ENCODE measurements around the gene DOCK1.

Gene DOCK1

DNA sequence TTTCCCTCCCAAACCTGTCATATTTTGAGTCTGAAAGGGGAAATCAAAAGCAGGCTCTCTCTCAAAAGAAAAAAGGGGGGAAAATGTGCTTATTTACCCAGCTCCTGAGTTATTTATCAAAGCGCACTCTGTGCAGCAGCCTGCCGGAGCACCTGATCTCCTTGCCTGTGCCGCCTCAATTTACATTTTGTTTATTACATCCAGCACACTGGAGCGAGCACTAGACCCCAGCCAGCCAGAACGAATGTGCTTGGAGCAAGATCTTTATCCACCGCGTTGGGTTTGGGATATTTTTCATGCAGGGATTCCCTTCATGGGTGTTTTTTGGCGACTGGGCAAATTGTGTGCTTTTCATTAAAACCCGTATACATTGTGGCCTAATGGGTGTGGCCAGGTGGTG is 453.1 kb downstream of the DOCK1 start:
- no peak overlapping the region for H3K27ac ChIP-seq (ENCODE audit: insufficient read depth, low read length, poor library complexity, severe bottlenecking)
- H3K4me1 ChIP-seq (ENCODE audit: control insufficient read depth, insufficient read depth, low read length, poor library complexity, severe bottlenecking): no peaks in the 10 kb centered on the region
- H3K27me3 ChIP-seq (replicated peaks; ENCODE audit: control insufficient read depth, insufficient read depth, low read length, poor library complexity, severe bottlenecking): no peaks in the 10 kb centered on the region
- H3K36me3 ChIP-seq (ENCODE audit: control insufficient read depth, insufficient read depth, low read length): no peaks in the 10 kb centered on the region
- DNase-seq: no peak
- no peaks in the 10 kb centered on the region for H3K9me3 ChIP-seq (ENCODE audit: control insufficient read depth, low read length)
- H3K4me3 ChIP-seq (ENCODE audit: insufficient read depth, low read depth, low read length, poor library complexity, severe bottlenecking): no peak overlapping the region

DNA sequence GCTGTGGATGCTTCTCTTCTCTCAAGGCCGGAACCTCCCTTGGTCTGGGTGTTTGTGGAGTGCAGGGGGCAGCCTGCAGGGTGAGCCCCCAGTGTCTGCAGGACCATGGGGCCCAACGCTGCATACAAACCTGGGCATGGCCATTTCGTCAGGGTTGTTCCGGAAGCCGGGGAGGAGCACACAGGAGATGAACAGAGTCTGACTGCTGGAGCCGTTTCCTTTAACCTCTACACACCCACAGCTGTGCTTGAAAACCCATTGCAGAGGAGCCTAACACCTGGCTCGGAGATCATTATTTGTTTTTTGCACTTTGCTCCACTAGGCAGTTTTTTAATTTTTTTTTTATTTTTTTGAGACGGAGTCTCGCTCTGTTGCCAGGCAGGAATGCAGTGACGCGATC is 458.8 kb downstream of the DOCK1 start:
- Histone ChIP-seq H3K27ac (ENCODE audit: insufficient read depth, low read length, poor library complexity, severe bottlenecking) (no peak overlapping the region), H3K9me3 (ENCODE audit: control insufficient read depth, low read length) (no peaks in the 10 kb centered on the region), H3K4me1 (ENCODE audit: control insufficient read depth, insufficient read depth, low read length, poor library complexity, severe bottlenecking) (no peaks in the 10 kb centered on the region), H3K27me3 (replicated peaks; ENCODE audit: control insufficient read depth, insufficient read depth, low read length, poor library complexity, severe bottlenecking) (no peaks in the 10 kb centered on the region), H3K4me3 (ENCODE audit: insufficient read depth, low read depth, low read length, poor library complexity, severe bottlenecking) (no peak overlapping the region), H3K36me3 (ENCODE audit: control insufficient read depth, insufficient read depth, low read length) (no peaks in the 10 kb centered on the region)
- no peak for DNase-seq

DNA sequence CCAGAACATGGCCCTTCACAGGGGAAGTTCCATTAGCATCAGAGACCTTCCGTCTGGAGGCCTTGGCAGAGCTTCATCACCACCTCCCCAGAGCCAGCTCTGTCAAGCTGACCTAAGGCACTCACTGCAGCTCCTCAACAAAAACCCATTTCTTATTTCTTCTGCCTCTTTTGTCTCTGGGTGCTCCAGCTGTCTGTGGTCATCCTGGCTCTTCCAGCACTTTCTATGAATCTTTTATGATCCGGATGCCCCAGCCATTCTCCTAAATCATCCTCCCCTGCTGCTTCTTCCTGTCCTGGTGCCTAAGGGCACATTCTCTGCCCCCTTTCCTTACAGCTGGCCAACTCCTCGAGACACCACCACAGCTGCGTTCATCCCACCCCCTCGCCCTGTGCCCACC is 462.9 kb downstream of the DOCK1 start:
- no peaks in the 10 kb centered on the region for H3K9me3 ChIP-seq (ENCODE audit: control insufficient read depth, low read length)
- no peak for DNase-seq
- H3K27me3 ChIP-seq (replicated peaks; ENCODE audit: control insufficient read depth, insufficient read depth, low read length, poor library complexity, severe bottlenecking): no peaks in the 10 kb centered on the region
- H3K27ac ChIP-seq (ENCODE audit: insufficient read depth, low read length, poor library complexity, severe bottlenecking): no peak overlapping the region
- no peak overlapping the region for H3K4me3 ChIP-seq (ENCODE audit: insufficient read depth, low read depth, low read length, poor library complexity, severe bottlenecking)
- no peaks in the 10 kb centered on the region for H3K36me3 ChIP-seq (ENCODE audit: control insufficient read depth, insufficient read depth, low read length)
- no peaks in the 10 kb centered on the region for H3K4me1 ChIP-seq (ENCODE audit: control insufficient read depth, insufficient read depth, low read length, poor library complexity, severe bottlenecking)

DNA sequence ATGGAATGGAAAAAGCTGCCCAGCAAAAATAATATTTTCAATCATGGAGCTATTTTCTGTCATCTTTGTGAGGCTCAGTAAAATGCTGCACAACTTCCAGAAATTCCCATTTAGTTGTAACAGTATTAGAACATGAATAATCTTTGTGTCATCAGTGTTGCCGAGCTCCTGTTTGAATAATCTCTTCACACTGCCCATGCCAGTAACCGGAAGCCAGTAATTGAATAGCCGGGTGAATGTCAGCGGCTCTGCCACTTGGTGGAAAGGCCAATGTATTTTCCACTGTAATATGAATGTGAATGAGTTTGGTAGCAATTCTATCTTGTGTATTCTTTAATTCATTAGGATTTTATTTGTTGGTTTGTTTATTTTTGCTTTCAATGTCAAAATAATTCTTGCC is 463.7 kb downstream of the DOCK1 start:
- Histone ChIP-seq H3K36me3 (ENCODE audit: control insufficient read depth, insufficient read depth, low read length) (no peaks in the 10 kb centered on the region), H3K27ac (ENCODE audit: insufficient read depth, low read length, poor library complexity, severe bottlenecking) (no peak overlapping the region), H3K27me3 (replicated peaks; ENCODE audit: control insufficient read depth, insufficient read depth, low read length, poor library complexity, severe bottlenecking) (no peaks in the 10 kb centered on the region), H3K4me3 (ENCODE audit: insufficient read depth, low read depth, low read length, poor library complexity, severe bottlenecking) (no peak overlapping the region), H3K4me1 (ENCODE audit: control insufficient read depth, insufficient read depth, low read length, poor library complexity, severe bottlenecking) (no peaks in the 10 kb centered on the region), H3K9me3 (ENCODE audit: control insufficient read depth, low read length) (no peaks in the 10 kb centered on the region)
- DNase-seq: no peak

DNA sequence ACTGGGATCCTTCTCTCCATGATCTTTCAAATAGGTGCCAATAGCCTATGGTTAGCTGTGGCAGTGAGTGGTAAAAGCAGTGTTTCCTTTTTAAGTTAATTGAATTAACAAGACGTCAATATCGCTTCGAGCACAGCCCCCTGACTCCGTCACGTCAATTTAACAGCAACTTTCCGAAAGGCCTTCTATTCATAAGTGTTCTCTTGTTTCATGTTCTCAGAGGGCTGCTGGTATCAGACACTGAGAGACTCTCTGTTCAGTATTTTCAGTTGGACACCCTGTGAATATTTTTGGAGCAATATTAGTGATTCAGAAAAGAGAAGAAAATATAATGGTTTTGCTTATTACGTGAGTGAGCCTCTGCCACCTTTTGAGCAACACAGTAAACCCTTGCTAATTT is 465.4 kb downstream of the DOCK1 start:
- no peaks in the 10 kb centered on the region for H3K9me3 ChIP-seq (ENCODE audit: control insufficient read depth, low read length)
- no peak for DNase-seq
- H3K4me3 ChIP-seq (ENCODE audit: insufficient read depth, low read depth, low read length, poor library complexity, severe bottlenecking): no peak overlapping the region
- H3K36me3 ChIP-seq (ENCODE audit: control insufficient read depth, insufficient read depth, low read length): no peaks in the 10 kb centered on the region
- H3K4me1 ChIP-seq (ENCODE audit: control insufficient read depth, insufficient read depth, low read length, poor library complexity, severe bottlenecking): no peaks in the 10 kb centered on the region
- no peak overlapping the region for H3K27ac ChIP-seq (ENCODE audit: insufficient read depth, low read length, poor library complexity, severe bottlenecking)
- H3K27me3 ChIP-seq (replicated peaks; ENCODE audit: control insufficient read depth, insufficient read depth, low read length, poor library complexity, severe bottlenecking): no peaks in the 10 kb centered on the region

DNA sequence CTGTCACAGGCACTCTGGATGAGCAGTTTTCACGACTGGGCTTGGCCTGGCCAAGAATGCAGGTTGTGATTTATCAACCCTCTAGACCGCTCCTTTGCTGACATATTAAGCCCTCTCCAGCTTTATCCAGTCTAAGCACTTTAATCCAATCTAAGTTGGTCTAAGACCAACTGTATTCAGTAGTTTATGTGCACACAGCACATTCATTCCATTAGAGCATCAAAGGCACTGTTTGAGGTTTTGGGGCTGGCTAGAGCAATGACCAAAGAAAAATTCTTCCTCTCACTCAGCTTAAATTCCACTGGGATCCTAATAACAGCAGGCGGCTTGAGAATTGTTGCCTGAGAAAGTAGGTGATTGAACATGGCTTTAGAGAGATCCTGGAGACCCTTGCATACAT is 467.1 kb downstream of the DOCK1 start:
- Histone ChIP-seq H3K36me3 (ENCODE audit: control insufficient read depth, insufficient read depth, low read length) (no peaks in the 10 kb centered on the region), H3K9me3 (ENCODE audit: control insufficient read depth, low read length) (no peaks in the 10 kb centered on the region), H3K4me1 (ENCODE audit: control insufficient read depth, insufficient read depth, low read length, poor library complexity, severe bottlenecking) (no peaks in the 10 kb centered on the region), H3K4me3 (ENCODE audit: insufficient read depth, low read depth, low read length, poor library complexity, severe bottlenecking) (no peak overlapping the region), H3K27me3 (replicated peaks; ENCODE audit: control insufficient read depth, insufficient read depth, low read length, poor library complexity, severe bottlenecking) (no peaks in the 10 kb centered on the region), H3K27ac (ENCODE audit: insufficient read depth, low read length, poor library complexity, severe bottlenecking) (no peak overlapping the region)
- no peak for DNase-seq

DNA sequence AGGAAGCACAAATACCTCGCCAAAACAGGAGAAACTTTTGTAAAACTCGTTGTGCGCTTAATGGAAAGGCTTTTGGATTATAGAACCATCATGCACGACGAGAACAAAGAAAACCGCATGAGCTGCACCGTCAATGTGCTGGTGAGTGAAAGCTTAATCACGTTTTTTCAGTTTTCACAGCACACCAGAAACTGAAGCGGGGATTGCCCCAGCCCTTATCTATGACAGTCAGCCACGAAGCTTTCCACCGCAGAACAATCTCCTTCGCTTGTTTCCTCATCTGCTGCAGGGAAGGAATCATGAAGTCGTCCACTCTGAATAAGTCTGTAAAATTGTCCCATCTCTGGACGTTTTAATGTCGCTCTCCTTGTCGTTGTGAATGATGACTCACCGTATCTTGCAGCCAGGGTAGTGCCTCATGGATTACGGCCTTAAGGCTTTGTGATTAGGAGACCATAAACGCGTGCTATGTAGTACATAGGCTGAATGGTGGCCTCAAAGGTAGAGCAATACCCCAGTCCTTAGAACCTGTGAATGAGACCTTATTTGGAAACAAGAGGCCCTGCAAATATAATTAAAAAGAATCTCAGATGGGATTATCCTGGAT is 468.9 kb downstream of the DOCK1 start:
- DNase-seq: no peak
- H3K27me3 ChIP-seq (replicated peaks; ENCODE audit: control insufficient read depth, insufficient read depth, low read length, poor library complexity, severe bottlenecking): no peaks in the 10 kb centered on the region
- H3K4me3 ChIP-seq (ENCODE audit: insufficient read depth, low read depth, low read length, poor library complexity, severe bottlenecking): no peak overlapping the region
- H3K4me1 ChIP-seq (ENCODE audit: control insufficient read depth, insufficient read depth, low read length, poor library complexity, severe bottlenecking): no peaks in the 10 kb centered on the region
- H3K36me3 ChIP-seq (ENCODE audit: control insufficient read depth, insufficient read depth, low read length): no peaks in the 10 kb centered on the region
- H3K9me3 ChIP-seq (ENCODE audit: control insufficient read depth, low read length): no peaks in the 10 kb centered on the region
- H3K27ac ChIP-seq (ENCODE audit: insufficient read depth, low read length, poor library complexity, severe bottlenecking): no peak overlapping the region

DNA sequence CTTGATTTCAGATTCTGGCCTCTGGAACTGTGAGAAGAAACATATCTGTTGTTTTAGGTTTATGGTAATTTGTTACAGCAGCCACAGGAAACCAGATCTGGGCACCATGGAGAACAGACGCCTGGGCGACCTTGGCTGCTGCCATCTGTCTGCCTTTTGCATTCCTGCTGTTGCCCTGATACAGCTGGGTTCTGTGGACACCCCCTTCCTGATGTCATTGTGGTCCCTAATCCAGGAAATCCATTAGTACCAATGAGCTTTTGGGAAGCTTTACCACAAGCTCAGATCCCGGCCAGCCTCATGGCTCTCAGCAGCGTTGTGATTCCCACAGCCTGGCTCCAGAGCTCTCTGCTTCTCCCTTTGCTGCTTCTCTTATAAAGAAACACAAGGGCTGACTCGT is 469.7 kb downstream of the DOCK1 start:
- DNase-seq: no peak
- no peak overlapping the region for H3K27ac ChIP-seq (ENCODE audit: insufficient read depth, low read length, poor library complexity, severe bottlenecking)
- H3K27me3 ChIP-seq (replicated peaks; ENCODE audit: control insufficient read depth, insufficient read depth, low read length, poor library complexity, severe bottlenecking): no peaks in the 10 kb centered on the region
- H3K4me1 ChIP-seq (ENCODE audit: control insufficient read depth, insufficient read depth, low read length, poor library complexity, severe bottlenecking): no peaks in the 10 kb centered on the region
- H3K9me3 ChIP-seq (ENCODE audit: control insufficient read depth, low read length): no peaks in the 10 kb centered on the region
- no peak overlapping the region for H3K4me3 ChIP-seq (ENCODE audit: insufficient read depth, low read depth, low read length, poor library complexity, severe bottlenecking)
- H3K36me3 ChIP-seq (ENCODE audit: control insufficient read depth, insufficient read depth, low read length): no peaks in the 10 kb centered on the region

DNA sequence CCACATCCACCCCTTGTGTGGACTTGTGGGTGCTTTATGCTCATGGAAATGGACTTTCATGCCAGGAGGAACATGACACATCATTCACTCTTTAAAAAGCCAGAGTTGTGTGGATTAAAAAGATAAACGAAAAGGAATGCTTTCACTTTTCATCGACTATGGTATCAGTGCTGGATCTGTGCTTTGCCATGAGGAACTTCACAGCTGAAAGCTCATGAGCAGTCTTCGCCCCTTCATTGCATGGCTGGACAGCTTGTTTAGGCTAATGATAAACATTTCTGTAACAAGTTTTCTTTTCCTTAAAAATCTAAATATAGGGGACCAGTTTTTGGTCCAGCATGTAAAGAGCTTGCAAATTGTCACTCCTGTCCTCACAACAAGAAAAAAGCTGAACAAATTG is 470.2 kb downstream of the DOCK1 start:
- no peak overlapping the region for H3K27ac ChIP-seq (ENCODE audit: insufficient read depth, low read length, poor library complexity, severe bottlenecking)
- DNase-seq: no peak

DNA sequence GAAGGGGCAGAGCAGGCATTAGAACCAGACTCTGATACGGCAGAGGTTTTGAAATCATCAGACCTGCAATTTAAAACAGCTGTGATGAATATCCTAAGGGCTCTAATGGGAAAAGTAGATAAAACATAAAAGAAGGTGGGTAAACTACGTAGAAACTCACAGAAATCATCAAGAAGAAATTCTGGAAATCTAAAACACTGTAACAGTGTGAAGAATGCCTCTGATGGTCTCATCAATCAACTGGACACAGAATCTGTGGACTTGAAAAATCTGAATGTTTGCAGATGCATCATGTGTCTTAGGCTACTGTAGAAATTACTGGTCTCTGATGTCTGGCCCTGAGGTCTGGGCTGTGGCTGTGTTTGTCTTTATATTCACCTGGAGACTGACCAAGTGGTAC is 470.8 kb downstream of the DOCK1 start:
- Histone ChIP-seq H3K4me3 (ENCODE audit: insufficient read depth, low read depth, low read length, poor library complexity, severe bottlenecking) (no peak overlapping the region), H3K9me3 (ENCODE audit: control insufficient read depth, low read length) (no peaks in the 10 kb centered on the region), H3K27ac (ENCODE audit: insufficient read depth, low read length, poor library complexity, severe bottlenecking) (no peak overlapping the region)

More for the DNA sequence above, 470.2 kb downstream of the DOCK1 start:
- H3K4me3 ChIP-seq (ENCODE audit: insufficient read depth, low read depth, low read length, poor library complexity, severe bottlenecking): no peak overlapping the region
- no peaks in the 10 kb centered on the region for H3K36me3 ChIP-seq (ENCODE audit: control insufficient read depth, insufficient read depth, low read length)
- no peaks in the 10 kb centered on the region for H3K9me3 ChIP-seq (ENCODE audit: control insufficient read depth, low read length)
- no peaks in the 10 kb centered on the region for H3K27me3 ChIP-seq (replicated peaks; ENCODE audit: control insufficient read depth, insufficient read depth, low read length, poor library complexity, severe bottlenecking)
- no peaks in the 10 kb centered on the region for H3K4me1 ChIP-seq (ENCODE audit: control insufficient read depth, insufficient read depth, low read length, poor library complexity, severe bottlenecking)

DNA sequence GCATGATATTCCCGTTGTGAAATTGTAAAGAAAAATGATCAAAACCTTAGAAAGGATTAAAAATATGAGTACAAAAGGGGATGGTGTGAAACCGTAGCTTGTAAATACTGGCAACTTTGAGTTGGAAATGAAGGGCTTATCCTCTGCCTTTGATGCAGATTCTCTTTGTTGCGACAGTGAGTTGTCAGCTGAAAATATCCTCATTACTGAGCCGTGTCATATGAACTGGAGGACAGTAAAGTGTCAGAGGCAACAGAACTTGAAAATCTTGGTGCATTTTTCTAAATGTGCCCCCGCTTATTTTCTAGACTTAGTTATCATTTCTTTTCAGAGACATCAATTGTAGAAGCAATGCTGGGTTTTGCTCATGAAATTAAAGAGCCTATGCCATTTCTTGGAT is 473.4 kb downstream of the DOCK1 start:
- H3K4me1 ChIP-seq (ENCODE audit: control insufficient read depth, insufficient read depth, low read length, poor library complexity, severe bottlenecking): no peaks in the 10 kb centered on the region
- no peaks in the 10 kb centered on the region for H3K27me3 ChIP-seq (replicated peaks; ENCODE audit: control insufficient read depth, insufficient read depth, low read length, poor library complexity, severe bottlenecking)
- no peak overlapping the region for H3K4me3 ChIP-seq (ENCODE audit: insufficient read depth, low read depth, low read length, poor library complexity, severe bottlenecking)
- no peaks in the 10 kb centered on the region for H3K36me3 ChIP-seq (ENCODE audit: control insufficient read depth, insufficient read depth, low read length)
- no peaks in the 10 kb centered on the region for H3K9me3 ChIP-seq (ENCODE audit: control insufficient read depth, low read length)
- no peak overlapping the region for H3K27ac ChIP-seq (ENCODE audit: insufficient read depth, low read length, poor library complexity, severe bottlenecking)
- no peak for DNase-seq

More for the DNA sequence above, 470.8 kb downstream of the DOCK1 start:
- no peaks in the 10 kb centered on the region for H3K27me3 ChIP-seq (replicated peaks; ENCODE audit: control insufficient read depth, insufficient read depth, low read length, poor library complexity, severe bottlenecking)
- H3K4me1 ChIP-seq (ENCODE audit: control insufficient read depth, insufficient read depth, low read length, poor library complexity, severe bottlenecking): no peaks in the 10 kb centered on the region
- no peaks in the 10 kb centered on the region for H3K36me3 ChIP-seq (ENCODE audit: control insufficient read depth, insufficient read depth, low read length)
- DNase-seq: no peak

All from effector memory CD4-positive, alpha-beta T cell (primary cell).